ENCODE results near the gene SDHAF1.
A peak's percentile ranks its signal among the peaks of the same experiment; 100 is the strongest.
"Not testable (repeated sequence)": the region's sequence is repeated elsewhere in the genome, so short reads cannot be mapped to it uniquely, and the experiment has no call there.

Gene SDHAF1

GRCh38 chr19:35995048-35995993 lies at the start of gene SDHAF1:
Gene SDHAF1, plus strand, starts transcription at chr19:35995188. Its CDS starts 87 bp downstream, at chr19:35995275.
- H3K27me3 Mint-ChIP-seq = no peaks in the 10 kb centered on the region
- peaks cover 4% of the 10 kb centered on the region for H3K36me3 Mint-ChIP-seq
- no peaks in the 10 kb centered on the region for H3K9me3 Mint-ChIP-seq
- peaks cover 37% of the 10 kb centered on the region for H3K4me1 Mint-ChIP-seq
- peak within 1 kb of the TSS; percentile 98 for H3K4me3 Mint-ChIP-seq
- H3K27ac Mint-ChIP-seq = peak within 1 kb of the TSS; percentile 98

GRCh38 chr19:35946203-35946602 lies 48.8 kb upstream of the SDHAF1 start:
- Mint-ChIP-seq H3K27me3 (no peaks in the 10 kb centered on the region), H3K4me1 (peaks cover 38% of the 10 kb centered on the region), H3K36me3 (peaks cover 2% of the 10 kb centered on the region), H3K27ac (no peak overlapping the region), H3K4me3 (no peak overlapping the region), H3K9me3 (no peaks in the 10 kb centered on the region)

- Mint-ChIP-seq H3K9me3 (no peaks in the 10 kb centered on the region), H3K4me1 (peaks cover 57% of the 10 kb centered on the region), H3K27ac (peak overlapping the region; percentile 66), H3K27me3 (no peaks in the 10 kb centered on the region), H3K4me3 (no peak overlapping the region), H3K36me3 (no peaks in the 10 kb centered on the region)
Measured at GRCh38 chr19:35949131-35949530, 45.9 kb upstream of the SDHAF1 start.

- no peaks in the 10 kb centered on the region for H3K9me3 Mint-ChIP-seq
- H3K27ac Mint-ChIP-seq = peak overlapping the region; percentile 15
- peak overlapping the region; percentile 39 for H3K4me3 Mint-ChIP-seq
- no peaks in the 10 kb centered on the region for H3K27me3 Mint-ChIP-seq
- H3K36me3 Mint-ChIP-seq = no peaks in the 10 kb centered on the region
- peaks cover 73% of the 10 kb centered on the region for H3K4me1 Mint-ChIP-seq
Measured at GRCh38 chr19:35955881-35956634, 38.9 kb upstream of the SDHAF1 start.

GRCh38 chr19:35957411-35957810 lies 37.6 kb upstream of the SDHAF1 start:
- peak overlapping the region; percentile 82 for H3K27ac Mint-ChIP-seq
- H3K27me3 Mint-ChIP-seq, H3K4me3 Mint-ChIP-seq, H3K9me3 Mint-ChIP-seq, H3K36me3 Mint-ChIP-seq: not testable (repeated sequence)
- H3K4me1 Mint-ChIP-seq = peaks cover 63% of the 10 kb centered on the region

- Mint-ChIP-seq H3K4me3 (peak overlapping the region; percentile 75), H3K4me1 (peaks cover 50% of the 10 kb centered on the region), H3K27me3 (no peaks in the 10 kb centered on the region), H3K36me3 (no peaks in the 10 kb centered on the region), H3K9me3 (no peaks in the 10 kb centered on the region), H3K27ac (no peak overlapping the region)
Measured at GRCh38 chr19:35958660-35959039, 36.3 kb upstream of the SDHAF1 start.

- no peaks in the 10 kb centered on the region for H3K36me3 Mint-ChIP-seq
- peak overlapping the region; percentile 75 for H3K4me3 Mint-ChIP-seq
- H3K9me3 Mint-ChIP-seq = no peaks in the 10 kb centered on the region
- H3K4me1 Mint-ChIP-seq = peaks cover 44% of the 10 kb centered on the region
- no peak overlapping the region for H3K27ac Mint-ChIP-seq
- H3K27me3 Mint-ChIP-seq = no peaks in the 10 kb centered on the region
Measured at GRCh38 chr19:35959040-35959967, 35.7 kb upstream of the SDHAF1 start.

GRCh38 chr19:35959968-35960320 lies 35.0 kb upstream of the SDHAF1 start:
- no peaks in the 10 kb centered on the region for H3K27me3 Mint-ChIP-seq
- H3K4me3 Mint-ChIP-seq = peak overlapping the region; percentile 33
- no peak overlapping the region for H3K27ac Mint-ChIP-seq

GRCh38 chr19:35960432-35960972 lies 34.5 kb upstream of the SDHAF1 start:
- Mint-ChIP-seq H3K27me3 (no peaks in the 10 kb centered on the region), H3K4me3 (peak overlapping the region; percentile 50)

More at GRCh38 chr19:35959968-35960320, 35.0 kb upstream of the SDHAF1 start:
- no peaks in the 10 kb centered on the region for H3K9me3 Mint-ChIP-seq
- H3K4me1 Mint-ChIP-seq = peaks cover 41% of the 10 kb centered on the region
- no peaks in the 10 kb centered on the region for H3K36me3 Mint-ChIP-seq

GRCh38 chr19:35963514-35963913 lies 31.5 kb upstream of the SDHAF1 start:
- Mint-ChIP-seq H3K27me3 (no peaks in the 10 kb centered on the region), H3K36me3 (no peaks in the 10 kb centered on the region), H3K27ac (no peak overlapping the region), H3K9me3 (no peaks in the 10 kb centered on the region), H3K4me3 (no peak overlapping the region), H3K4me1 (peaks cover 8% of the 10 kb centered on the region)

More at GRCh38 chr19:35960432-35960972, 34.5 kb upstream of the SDHAF1 start:
- H3K27ac Mint-ChIP-seq = no peak overlapping the region
- no peaks in the 10 kb centered on the region for H3K36me3 Mint-ChIP-seq
- H3K9me3 Mint-ChIP-seq = no peaks in the 10 kb centered on the region
- H3K4me1 Mint-ChIP-seq = peaks cover 37% of the 10 kb centered on the region

- H3K4me1 Mint-ChIP-seq = peaks cover 3% of the 10 kb centered on the region
- no peaks in the 10 kb centered on the region for H3K9me3 Mint-ChIP-seq
- no peaks in the 10 kb centered on the region for H3K36me3 Mint-ChIP-seq
- no peak overlapping the region for H3K4me3 Mint-ChIP-seq
- no peaks in the 10 kb centered on the region for H3K27me3 Mint-ChIP-seq
- H3K27ac Mint-ChIP-seq = no peak overlapping the region
Measured at GRCh38 chr19:35966771-35967170, 28.2 kb upstream of the SDHAF1 start.

- Mint-ChIP-seq H3K27me3 (peaks cover 10% of the 10 kb centered on the region), H3K4me3 (no peak overlapping the region), H3K27ac (peak overlapping the region; percentile 23), H3K9me3 (no peaks in the 10 kb centered on the region), H3K4me1 (peaks cover 3% of the 10 kb centered on the region), H3K36me3 (no peaks in the 10 kb centered on the region)
Measured at GRCh38 chr19:35973487-35973886, 21.5 kb upstream of the SDHAF1 start.

- Mint-ChIP-seq H3K4me3 (no peak overlapping the region), H3K27me3 (peaks cover 16% of the 10 kb centered on the region), H3K36me3 (no peaks in the 10 kb centered on the region), H3K9me3 (no peaks in the 10 kb centered on the region), H3K4me1 (no peaks in the 10 kb centered on the region), H3K27ac (no peak overlapping the region)
Measured at GRCh38 chr19:35975608-35976214, 19.3 kb upstream of the SDHAF1 start.

- Mint-ChIP-seq H3K27me3 (peaks cover 18% of the 10 kb centered on the region), H3K9me3 (no peaks in the 10 kb centered on the region), H3K4me1 (no peaks in the 10 kb centered on the region), H3K4me3 (peak overlapping the region; percentile 5), H3K27ac (peak overlapping the region; percentile 89), H3K36me3 (no peaks in the 10 kb centered on the region)
Measured at GRCh38 chr19:35977446-35978222, 17.4 kb upstream of the SDHAF1 start.

All from activated naive CD4-positive, alpha-beta T cell treated with anti-CD3 and anti-CD28 coated beads, Interleukin-2, amount 50 U/mL, for 24 hours (primary cell).